Measurements from ENCODE around the gene UBE2H.

Gene UBE2H

DNA sequence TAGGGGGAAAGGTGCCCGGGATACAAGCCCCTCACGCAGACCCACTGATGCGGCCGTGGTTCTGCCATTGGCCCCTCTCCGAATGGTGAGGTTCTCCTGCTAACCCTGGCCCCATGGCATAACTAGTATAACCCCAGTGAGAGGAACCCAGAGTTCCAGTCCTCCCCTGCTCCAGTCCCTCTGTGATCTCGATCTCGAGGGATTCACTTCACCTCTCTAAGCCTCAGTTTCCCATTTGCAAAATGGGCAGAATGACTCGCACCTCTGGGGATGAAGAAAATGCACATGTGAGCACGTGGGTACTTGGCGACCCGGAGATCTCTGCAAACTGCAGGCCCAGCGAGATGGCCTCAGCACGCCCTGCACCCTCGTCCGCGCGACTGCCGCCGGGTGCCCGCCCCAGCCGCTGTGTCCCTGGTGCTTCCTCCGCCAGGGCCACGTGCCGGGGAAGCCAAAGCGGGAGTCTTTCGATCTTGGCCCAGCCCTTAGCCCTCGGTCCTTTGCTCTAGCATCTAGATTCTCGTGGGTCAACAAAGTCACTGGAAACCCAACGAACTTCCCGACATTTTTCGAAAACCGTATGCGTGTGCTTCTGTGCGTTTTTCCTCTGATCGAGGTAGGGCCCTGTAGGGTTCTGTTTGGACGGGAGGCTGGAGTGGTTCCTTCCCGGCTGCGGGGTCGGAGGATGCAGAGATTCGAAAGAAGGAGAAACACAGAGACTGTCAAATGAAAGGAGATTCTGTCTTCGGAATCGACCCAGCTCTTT is 169.8 kb downstream of the UBE2H start:
- DNase-seq = no peak

DNA sequence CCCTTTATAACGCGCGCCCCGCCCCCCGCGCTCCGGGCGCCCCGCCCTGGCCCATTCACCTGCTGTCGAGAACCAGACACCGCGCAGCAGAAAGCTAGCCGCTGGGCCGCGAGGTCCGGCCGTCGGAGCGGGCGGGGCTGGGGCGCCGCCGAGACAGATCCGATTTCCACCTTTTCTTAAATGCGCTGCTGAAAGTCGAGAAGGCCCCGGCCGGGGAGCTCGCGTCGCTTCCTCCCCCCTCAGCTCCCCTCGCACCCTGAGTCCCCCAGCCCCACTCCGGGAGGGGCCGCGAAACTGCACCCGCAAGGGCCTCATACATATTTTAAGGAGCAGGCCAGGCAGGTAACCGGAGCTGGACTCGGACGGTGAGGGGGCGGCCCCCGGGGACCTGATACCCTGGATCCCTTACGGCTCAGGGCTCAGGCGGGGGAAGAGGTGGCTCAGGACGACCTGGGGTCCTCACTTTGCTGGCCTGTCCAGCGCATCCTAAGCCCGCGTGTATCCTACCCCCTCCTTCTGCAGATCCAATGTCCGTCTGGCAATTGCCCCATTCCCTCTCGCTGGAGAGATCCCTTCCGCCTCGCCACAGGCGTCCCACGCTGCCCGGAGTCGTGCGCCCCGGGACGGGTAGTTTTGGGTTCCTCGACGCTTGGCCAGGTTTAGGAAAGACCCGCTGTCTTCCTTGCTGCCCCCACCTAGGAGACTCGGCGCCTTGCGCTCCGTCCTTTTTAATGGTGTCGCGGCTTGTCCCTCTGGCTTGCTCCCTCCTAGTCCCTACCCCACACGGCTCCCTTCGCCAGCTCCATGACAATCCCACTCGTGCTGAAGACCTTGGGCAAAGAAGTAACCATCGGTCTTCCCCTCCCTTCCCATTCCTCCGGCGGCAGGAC is 170.6 kb downstream of the UBE2H start:
- peak; percentile 41 for DNase-seq

DNA sequence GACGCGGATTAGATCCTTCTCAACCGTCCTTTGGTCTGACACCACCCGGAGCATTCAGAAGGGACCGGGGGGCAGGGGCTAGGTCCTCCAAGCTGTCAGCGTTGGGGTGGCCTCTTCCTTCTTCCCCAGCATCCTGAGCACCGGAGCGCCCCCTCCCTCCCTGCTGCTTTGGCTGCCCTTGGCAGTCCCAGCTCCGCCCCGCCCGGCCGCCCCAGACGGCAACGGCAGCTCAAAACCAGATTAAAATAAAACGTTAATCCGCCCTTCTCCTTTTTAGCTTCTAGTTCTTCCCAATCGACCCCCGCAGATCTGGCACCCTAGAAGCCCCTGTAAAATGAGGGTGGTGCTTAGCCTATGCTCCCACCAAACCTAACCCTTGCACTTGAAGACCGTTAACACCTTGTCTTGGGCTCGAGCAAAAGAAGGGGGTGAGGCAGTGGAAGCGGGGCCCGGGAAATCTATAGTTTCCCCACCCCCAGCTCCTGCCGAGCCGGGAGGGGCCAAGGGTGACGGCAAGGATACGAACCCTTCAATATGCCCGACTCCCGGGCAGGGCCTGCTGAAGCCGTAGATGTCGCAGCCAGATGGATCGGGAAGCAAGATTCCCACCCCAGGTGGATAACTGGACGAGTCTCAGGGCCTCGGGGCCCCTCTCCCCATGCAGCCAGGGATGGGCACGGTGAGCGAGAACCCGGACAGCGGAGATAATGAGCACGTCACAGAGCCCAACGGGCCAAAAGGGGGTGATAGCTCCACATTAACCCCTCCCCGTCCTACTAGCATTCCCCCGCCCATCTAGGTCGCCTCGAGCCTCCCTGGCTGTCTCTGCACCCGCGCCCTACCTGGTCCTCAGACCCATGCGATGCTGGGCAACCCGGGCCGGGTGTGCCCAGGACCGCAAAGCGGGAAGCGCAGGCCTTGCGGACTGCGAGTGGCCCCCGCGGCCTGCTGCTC is 171.5 kb downstream of the UBE2H start:
- no peak for DNase-seq

All from NCI-H510A (cell line).